Kidney (tissue), 14 donors: ENCODE results near the gene PIP4K2A. TPM values are rescaled to one million over a fixed set of nuclear protein-coding genes. Genes with fewer than 3 reads are reported as not detected.
"Not testable (repeated sequence)": the region's sequence is repeated elsewhere in the genome, so short reads cannot be mapped to it uniquely, and the experiment has no call there.

ENCODE experiments used
- DNase-seq, 5 donors: peaks; one replicate each; pipeline ENCODE4 v3.0.0-alpha.2; 2013 to 2020
- FAIRE-seq: peaks from 2 replicates; lab custom pipeline; 2012; peaks lifted over from hg19 to GRCh38; lab: Jason Lieb, UNC
- H3K27ac ChIP-seq, 2 donors: one replicate each; pipeline ENCODE4 v1.7.0; 2013; ENCODE audit warnings: low read depth in 2 of 2, low read length in 2 of 2, inconsistent platforms in 1 of 2
- H3K27me3 ChIP-seq: one replicate; pipeline ENCODE4 v1.7.1; 2013; ENCODE audit warnings: low read length, inconsistent platforms; ENCODE audit not compliant: control insufficient read depth, insufficient read depth
- H3K36me3 ChIP-seq, 3 donors: one replicate each; pipeline versions ENCODE4 v1.7.0 to v1.7.1; 2013; ENCODE audit warnings: low read length in 3 of 3, control low read depth in 1 of 3, inconsistent platforms in 1 of 3; ENCODE audit not compliant: insufficient read depth in 3 of 3, control insufficient read depth in 2 of 3
- H3K4me1 ChIP-seq, 3 donors: one replicate each; pipeline versions ENCODE4 v1.7.0 to v1.7.1; 2013; ENCODE audit warnings: low read length in 3 of 3, inconsistent platforms in 1 of 3, low read depth in 1 of 3; ENCODE audit not compliant: control insufficient read depth in 2 of 3, insufficient read depth in 2 of 3
- H3K4me3 ChIP-seq, 3 donors: one replicate each; pipeline versions ENCODE4 v1.7.0 to v1.8.1; 2013; ENCODE audit warnings: low read length in 3 of 3, control low read depth in 1 of 3, inconsistent platforms in 1 of 3
- H3K9ac ChIP-seq, 3 donors: one replicate each; pipeline versions ENCODE4 v1.7.0 to v1.7.1; 2013; ENCODE audit warnings: low read length in 3 of 3, control low read depth in 1 of 3, inconsistent platforms in 1 of 3
- H3K9me3 ChIP-seq, 3 donors: one replicate each; pipeline versions ENCODE4 v1.7.0 to v1.7.1; 2013; ENCODE audit warnings: low read length in 3 of 3, control low read depth in 1 of 3, inconsistent platforms in 1 of 3; ENCODE audit not compliant: control insufficient read depth in 2 of 3, insufficient read depth in 1 of 3
- CTCF ChIP-seq: IDR thresholded peaks from 3 replicates; pipeline ENCODE4 v1.5.1; 2012; ENCODE audit warnings: mild to moderate bottlenecking, moderate library complexity, borderline replicate concordance; ENCODE audit not compliant: insufficient read depth; ENCODE audit errors: extremely low read depth
- intact Hi-C: fragments of 100-400 bp; cut with DNase I; formaldehyde crosslinking; loops from one replicate; pipeline ENCODE4 v1.11.1; 2022
- polyA plus RNA-seq: library from polyadenylated mRNA; stranded (reverse); fragments of 350-450 nt; fragmentation: Illumina TruSeq; extraction: RNeasy Lipid Tissue Mini Kit (QIAGEN cat#74804); gene quantifications from one replicate; pipeline ENCODE4 v1.2.3, GENCODE V29; 2014; ENCODE audit warnings: low read depth, low replicate concordance; ENCODE audit not compliant: insufficient read depth
- total RNA-seq: library from RNA; stranded (reverse); fragmentation: NEBNext Ultra II Directional; extraction: Animal tissue kit (Norgen Biotek cat#: 25700); gene quantifications from one replicate; pipeline ENCODE4 v1.2.1, GENCODE V29; 2021
- donor health status: control.
- donor health status: control.
- donor health status: control.
- donor health status: control.
- donor health status: control.
- donor health status: DM: yes; HTN: yes; CAD: no.
- donor health status: Normal renal cell carcinoma (clear cell type).

The PIP4K2A gene
- total and polyA plus RNA-seq, 2 donors from 2014 or later: 12.2 to 54.6 TPM

GRCh38 chr10:22752272-22752889 lies 38.0 kb upstream of the PIP4K2A start:
- no peak for TF ChIP-seq CTCF
- Histone ChIP-seq H3K36me3 (no peaks in the 10 kb centered on the region), H3K4me3 (no peak overlapping the region), H3K4me1 (peaks cover 0 to 9% (median 0%) of the 10 kb centered on the region in 3 donors), H3K9ac (no peak overlapping the region), H3K9me3 (no peaks in the 10 kb centered on the region), H3K27ac (no peak overlapping the region), H3K27me3 (no peaks in the 10 kb centered on the region)
- DNase-seq: no peak
- intact Hi-C loops: no loop called here
- FAIRE-seq: no peak

- H3K4me1 ChIP-seq: peaks cover 0 to 9% (median 0%) of the 10 kb centered on the region in 3 donors
- FAIRE-seq (no peak), DNase-seq (no peak)
- TF ChIP-seq CTCF: no peak
- H3K9me3 ChIP-seq: no peaks in the 10 kb centered on the region
- H3K27ac ChIP-seq: no peak overlapping the region
- no peak overlapping the region for H3K4me3 ChIP-seq
- intact Hi-C loops: no loop called here
- no peaks in the 10 kb centered on the region for H3K36me3 ChIP-seq
- no peak overlapping the region for H3K9ac ChIP-seq
- H3K27me3 ChIP-seq: no peaks in the 10 kb centered on the region
Observed at GRCh38 chr10:22750131-22750530, 35.8 kb upstream of the PIP4K2A start.

GRCh38 chr10:22744858-22745257 lies 30.5 kb upstream of the PIP4K2A start:
- H3K36me3 ChIP-seq, FAIRE-seq: not testable (repeated sequence)

GRCh38 chr10:22742678-22743077 lies 28.3 kb upstream of the PIP4K2A start:
- Histone ChIP-seq H3K9ac (no peak overlapping the region), H3K4me3 (no peak overlapping the region), H3K36me3 (no peaks in the 10 kb centered on the region), H3K27ac (no peak overlapping the region), H3K9me3 (no peaks in the 10 kb centered on the region), H3K4me1 (peaks cover 0 to 2% (median 0%) of the 10 kb centered on the region in 3 donors), H3K27me3 (no peaks in the 10 kb centered on the region)
- FAIRE-seq (no peak), DNase-seq (no peak)
- intact Hi-C loops: no loop called here
- no peak for TF ChIP-seq CTCF

More at GRCh38 chr10:22744858-22745257, 30.5 kb upstream of the PIP4K2A start:
- H3K4me1 ChIP-seq, H3K27me3 ChIP-seq, H3K9ac ChIP-seq, DNase-seq, H3K9me3 ChIP-seq, H3K27ac ChIP-seq, intact Hi-C loops, H3K4me3 ChIP-seq: not testable (repeated sequence)

- intact Hi-C loops, H3K4me1 ChIP-seq, H3K9ac ChIP-seq, H3K4me3 ChIP-seq, H3K36me3 ChIP-seq, DNase-seq, H3K9me3 ChIP-seq, H3K27ac ChIP-seq, FAIRE-seq, H3K27me3 ChIP-seq: not testable (repeated sequence)
Observed at GRCh38 chr10:22741631-22742030, 27.3 kb upstream of the PIP4K2A start.
